ENCODE results near the gene LPP.

The LPP gene

GRCh38 chr3:188220988-188221818 is 67.2 kb downstream of the LPP start:
- TF ChIP-seq GATA3 (IDR thresholded peaks at IDR 0.05; ENCODE audit: low read depth, low read length): no peak
- no peak for TF ChIP-seq GATA2 (IDR thresholded peaks at IDR 0.05; ENCODE audit: low read depth, low read length)

DNA sequence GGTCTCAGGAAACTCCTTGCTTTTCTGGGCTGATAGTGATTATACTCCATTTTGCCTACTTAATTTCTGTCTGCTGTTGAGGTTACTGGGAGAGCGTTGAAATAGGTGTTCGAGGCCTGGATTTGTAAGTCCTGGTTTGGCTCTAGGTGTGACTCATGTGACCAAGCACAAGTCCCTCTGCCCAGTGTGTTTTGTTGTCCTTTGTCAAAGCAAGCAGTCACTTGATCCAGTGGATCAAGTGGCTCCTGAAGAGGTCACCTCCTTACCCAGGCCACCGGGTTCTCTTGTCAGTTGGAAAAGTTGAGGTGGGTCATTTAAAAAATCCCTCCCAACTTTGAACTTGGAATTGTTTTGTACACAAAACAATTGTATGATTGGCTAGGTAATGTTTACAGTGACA is 70.0 kb downstream of the LPP start:
- no peak for TF ChIP-seq GATA2 (IDR thresholded peaks at IDR 0.05; ENCODE audit: low read depth, low read length)
- no peak for TF ChIP-seq GATA3 (IDR thresholded peaks at IDR 0.05; ENCODE audit: low read depth, low read length)

DNA sequence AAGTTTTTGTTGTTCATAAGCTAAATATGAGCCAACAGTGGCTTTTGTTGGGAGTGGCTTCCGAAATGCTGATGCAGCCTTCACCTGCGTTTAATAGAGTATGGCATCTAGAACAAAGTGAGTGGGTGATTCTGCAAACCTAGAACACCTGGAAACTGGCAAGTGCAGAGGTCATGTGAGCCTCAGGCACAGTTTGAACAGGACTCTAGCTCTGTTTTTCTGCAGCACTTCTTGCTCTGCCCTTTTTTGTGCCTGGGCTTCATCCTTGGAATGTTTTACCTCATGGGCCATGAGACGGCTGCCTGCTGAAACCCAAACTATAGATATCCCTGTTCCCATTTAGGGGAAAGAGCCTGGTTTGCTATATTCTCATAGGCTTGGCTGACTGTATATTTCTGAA is 73.5 kb downstream of the LPP start:
- TF ChIP-seq GATA3 (IDR thresholded peaks at IDR 0.05; ENCODE audit: low read depth, low read length): no peak
- TF ChIP-seq GATA2 (IDR thresholded peaks at IDR 0.05; ENCODE audit: low read depth, low read length): no peak

DNA sequence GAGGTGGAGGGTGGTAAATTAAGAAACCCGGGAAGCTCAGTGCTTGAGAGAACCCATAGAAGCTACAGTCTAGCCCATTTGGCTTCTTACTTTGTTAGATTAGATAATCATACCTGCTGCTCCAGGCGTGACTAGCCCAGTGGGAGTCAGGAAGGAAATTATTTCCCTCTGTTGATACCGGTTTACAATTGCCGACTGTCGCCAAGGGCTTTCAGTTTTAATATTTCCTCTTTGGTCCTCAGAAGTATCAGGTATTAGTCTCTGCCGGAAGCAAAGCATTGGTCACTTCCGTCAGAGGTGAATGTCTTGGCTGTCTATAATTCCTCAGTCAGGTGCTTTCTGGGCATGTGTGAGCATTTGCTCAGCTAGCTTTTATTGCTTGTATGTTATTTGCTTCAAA is 75.2 kb downstream of the LPP start:
- TF ChIP-seq GATA2 (IDR thresholded peaks at IDR 0.05; ENCODE audit: low read depth, low read length) (no peak), GATA3 (IDR thresholded peaks at IDR 0.05; ENCODE audit: low read depth, low read length) (no peak)

DNA sequence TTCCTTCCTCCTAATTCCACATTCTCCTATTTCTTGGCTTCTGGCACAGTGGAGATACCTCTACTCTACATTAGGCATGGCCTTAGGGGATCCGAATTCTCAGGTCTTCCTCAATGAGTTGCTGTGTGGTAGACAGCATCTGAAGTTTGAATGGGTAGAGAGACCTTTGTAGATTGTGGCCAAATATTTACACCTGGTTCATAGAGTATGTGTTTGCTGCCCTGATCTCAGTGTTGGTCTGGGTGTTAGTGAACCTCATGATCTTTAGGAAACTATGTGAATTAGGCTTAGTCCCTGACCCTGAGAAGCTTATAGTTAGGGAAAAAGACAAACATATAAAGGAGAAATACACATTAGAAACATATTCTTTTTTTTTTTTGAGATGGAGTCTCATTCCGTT is 75.8 kb downstream of the LPP start:
- no peak for TF ChIP-seq GATA3 (IDR thresholded peaks at IDR 0.05; ENCODE audit: low read depth, low read length)

GRCh38 chr3:188230962-188231361 is 77.0 kb downstream of the LPP start:
- no peak for TF ChIP-seq GATA3 (IDR thresholded peaks at IDR 0.05; ENCODE audit: low read depth, low read length)
- no peak for TF ChIP-seq GATA2 (IDR thresholded peaks at IDR 0.05; ENCODE audit: low read depth, low read length)

- TF ChIP-seq GATA3 (IDR thresholded peaks at IDR 0.05; ENCODE audit: low read depth, low read length) (no peak), GATA2 (IDR thresholded peaks at IDR 0.05; ENCODE audit: low read depth, low read length) (no peak)
These were observed 77.5 kb downstream of the LPP start for GRCh38 chr3:188231456-188231855.

DNA sequence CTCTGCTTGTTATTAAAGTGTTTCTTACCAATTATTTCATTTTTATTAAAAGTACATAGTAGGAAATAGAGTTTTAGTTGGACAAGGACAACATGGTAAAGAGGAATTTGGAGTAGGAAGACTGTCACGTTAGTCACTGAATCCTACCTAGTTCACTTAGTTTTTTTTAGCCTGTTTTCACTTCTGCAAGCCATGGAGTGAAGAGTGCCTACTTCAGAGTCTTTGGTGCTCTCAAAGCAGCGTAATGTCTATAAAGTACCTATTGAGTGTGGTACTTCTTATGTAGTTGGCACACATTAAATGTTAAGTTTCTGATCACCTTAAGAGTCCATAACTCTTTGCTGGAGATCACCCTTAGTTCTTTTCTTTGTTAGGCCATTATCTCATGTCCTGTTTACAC is 78.7 kb downstream of the LPP start:
- no peak for TF ChIP-seq GATA2 (IDR thresholded peaks at IDR 0.05; ENCODE audit: low read depth, low read length)
- no peak for TF ChIP-seq GATA3 (IDR thresholded peaks at IDR 0.05; ENCODE audit: low read depth, low read length)

DNA sequence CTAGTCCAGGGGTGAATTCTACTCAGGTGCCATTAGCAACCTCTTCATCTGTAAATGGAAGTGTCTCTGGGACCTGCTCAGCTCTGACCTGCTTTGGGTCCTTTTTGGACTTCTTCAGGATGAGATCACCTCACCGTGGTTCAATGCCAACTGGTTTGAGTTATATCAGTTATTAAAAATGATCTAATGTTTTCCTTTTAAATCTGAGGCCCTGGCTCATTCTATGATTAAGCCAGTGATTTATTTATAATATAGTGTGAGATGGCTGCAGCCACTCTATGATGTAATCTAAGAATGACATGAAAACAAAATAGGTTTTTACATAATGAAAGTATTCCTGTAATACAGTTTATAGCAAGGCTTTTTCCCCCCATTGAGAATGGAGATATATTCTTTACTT is 79.4 kb downstream of the LPP start:
- TF ChIP-seq GATA2 (IDR thresholded peaks at IDR 0.05; ENCODE audit: low read depth, low read length): no peak
- TF ChIP-seq GATA3 (IDR thresholded peaks at IDR 0.05; ENCODE audit: low read depth, low read length): no peak

- TF ChIP-seq GATA2 (IDR thresholded peaks at IDR 0.05; ENCODE audit: low read depth, low read length) (no peak), GATA3 (IDR thresholded peaks at IDR 0.05; ENCODE audit: low read depth, low read length) (no peak)
These were observed 80.2 kb downstream of the LPP start for GRCh38 chr3:188234132-188234531.

DNA sequence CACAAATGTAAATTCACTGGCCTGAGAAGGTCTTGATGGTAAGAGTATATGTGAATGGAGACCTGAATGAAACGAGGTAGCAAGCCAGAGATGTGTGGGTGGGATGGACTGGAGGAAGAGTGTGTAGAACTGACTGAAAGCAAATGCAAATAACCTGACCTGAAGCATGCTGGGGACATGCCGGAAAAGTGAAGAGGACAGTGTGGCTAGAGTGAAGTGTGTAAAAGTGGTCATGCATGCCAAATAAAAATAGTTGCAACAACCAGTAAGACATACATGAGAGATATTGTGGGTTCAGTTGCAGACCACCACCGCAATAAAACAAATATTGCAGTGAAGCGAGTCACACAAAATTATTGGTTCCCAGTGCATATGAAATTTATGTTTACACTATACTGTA is 82.3 kb downstream of the LPP start:
- no peak for TF ChIP-seq GATA3 (IDR thresholded peaks at IDR 0.05; ENCODE audit: low read depth, low read length)
- no peak for TF ChIP-seq GATA2 (IDR thresholded peaks at IDR 0.05; ENCODE audit: low read depth, low read length)

DNA sequence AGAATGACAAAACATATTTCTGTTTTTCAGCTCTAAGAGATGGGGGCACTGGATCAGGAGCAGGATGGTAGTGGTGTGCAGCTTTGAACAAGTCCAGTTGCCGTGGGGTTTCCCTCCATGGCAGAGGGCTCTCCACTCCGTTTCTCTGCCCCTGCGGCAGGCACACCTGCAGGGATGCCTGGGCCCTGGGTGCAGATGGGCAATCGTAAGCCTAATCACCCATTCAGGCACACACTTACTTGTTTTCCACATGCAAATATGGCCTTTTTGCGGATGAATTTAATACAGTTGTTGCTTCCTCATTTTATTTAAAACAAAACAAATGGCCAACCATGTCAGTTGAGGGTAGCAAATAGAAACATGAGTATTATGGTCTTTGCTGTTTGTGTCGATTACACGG is 85.1 kb downstream of the LPP start:
- TF ChIP-seq GATA3 (IDR thresholded peaks at IDR 0.05; ENCODE audit: low read depth, low read length) (no peak), GATA2 (IDR thresholded peaks at IDR 0.05; ENCODE audit: low read depth, low read length) (no peak)

DNA sequence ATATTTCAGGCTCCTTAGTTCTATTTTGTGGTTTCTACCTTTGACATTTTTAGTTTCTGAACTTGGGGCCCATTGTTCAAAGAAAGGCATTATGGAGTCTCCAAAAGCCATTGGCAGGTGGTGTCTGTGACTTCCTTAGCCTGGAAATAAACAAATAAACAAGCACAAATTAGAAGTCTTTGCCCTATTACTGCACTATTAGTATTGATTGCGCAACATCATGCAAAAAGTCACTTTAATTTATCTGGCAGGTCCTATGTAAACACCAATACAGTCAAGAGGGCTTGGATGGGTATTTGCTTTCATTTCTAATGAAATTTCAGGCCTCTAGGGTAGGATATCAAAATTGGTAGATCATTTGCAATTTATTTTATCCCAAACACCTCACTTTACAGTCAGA is 85.6 kb downstream of the LPP start:
- TF ChIP-seq GATA3 (IDR thresholded peaks at IDR 0.05; ENCODE audit: low read depth, low read length) (no peak), GATA2 (IDR thresholded peaks at IDR 0.05; ENCODE audit: low read depth, low read length) (no peak)

- no peak for TF ChIP-seq GATA3 (IDR thresholded peaks at IDR 0.05; ENCODE audit: low read depth, low read length)
- TF ChIP-seq GATA2 (IDR thresholded peaks at IDR 0.05; ENCODE audit: low read depth, low read length): no peak
These were observed 86.4 kb downstream of the LPP start for GRCh38 chr3:188240189-188240981.

- TF ChIP-seq GATA3 (IDR thresholded peaks at IDR 0.05; ENCODE audit: low read depth, low read length) (no peak), GATA2 (IDR thresholded peaks at IDR 0.05; ENCODE audit: low read depth, low read length) (no peak)
These were observed 87.1 kb downstream of the LPP start for GRCh38 chr3:188241072-188241471.

Measured in SH-SY5Y (cell line).